ENCODE results near the gene TFAP2C. TPM values are rescaled to one million over a fixed set of nuclear protein-coding genes. Genes with fewer than 3 reads are reported as not detected.
"Not testable (repeated sequence)": the region's sequence is repeated elsewhere in the genome, so short reads cannot be mapped to it uniquely, and the experiment has no call there.

TFAP2C gene
- total RNA-seq, 2 donors from 2014 or later: 0.31 to 1.8 TPM

GRCh38 chr20:56616716-56617115, 12.4 kb upstream of the TFAP2C start:
- Histone ChIP-seq H3K4me3 (ENCODE audit: low read length) (no peak overlapping the region), H3K9me3 (ENCODE audit: control insufficient read depth, low read length) (no peaks in the 10 kb centered on the region), H3K4me1 (ENCODE audit: control insufficient read depth, insufficient read depth, low read length) (no peaks in the 10 kb centered on the region), H3K27ac (ENCODE audit: low read depth, low read length) (no peak overlapping the region), H3K27me3 (ENCODE audit: control insufficient read depth, insufficient read depth, low read length, poor library complexity, severe bottlenecking) (no peaks in the 10 kb centered on the region), H3K36me3 (ENCODE audit: control insufficient read depth, insufficient read depth, low read length) (no peaks in the 10 kb centered on the region), H3K9ac (ENCODE audit: extremely low read depth, low read length, poor library complexity, severe bottlenecking) (no peak overlapping the region)
- Mint-ChIP-seq H3K4me1 (no peaks in the 10 kb centered on the region), H3K36me3 (ENCODE audit: low read depth) (no peaks in the 10 kb centered on the region), H3K27ac (no peak overlapping the region), H3K9me3 (no peaks in the 10 kb centered on the region), H3K27me3 (ENCODE audit: insufficient read depth) (peaks cover 13% of the 10 kb centered on the region), H3K4me3 (no peak overlapping the region)
- DNase-seq: no peak
- no peak for TF ChIP-seq CTCF (conservative IDR thresholded peaks at IDR 0.05)
- 86% methylated on average over 6 of the region's 6 CpGs for WGBS, 2 experiments (ENCODE audit: insufficient coverage in 1 of 2, insufficient read length in 1 of 2)

- H3K27ac ChIP-seq (ENCODE audit: low read depth, low read length): no peak overlapping the region
- Mint-ChIP-seq H3K36me3 (ENCODE audit: low read depth) (no peaks in the 10 kb centered on the region), H3K4me1 (no peaks in the 10 kb centered on the region), H3K27ac (no peak overlapping the region), H3K27me3 (ENCODE audit: insufficient read depth) (peaks cover 18% of the 10 kb centered on the region), H3K9me3 (no peaks in the 10 kb centered on the region), H3K4me3 (no peak overlapping the region)
- 80% methylated on average over 4 of the region's 4 CpGs; no CpG with 5 or more reads in 1 of the 2 experiments for WGBS, 2 experiments (ENCODE audit: insufficient coverage in 1 of 2, insufficient read length in 1 of 2)
- H3K9ac ChIP-seq (ENCODE audit: extremely low read depth, low read length, poor library complexity, severe bottlenecking): no peak overlapping the region
- TF ChIP-seq CTCF (conservative IDR thresholded peaks at IDR 0.05): no peak
- H3K4me1 ChIP-seq (ENCODE audit: control insufficient read depth, insufficient read depth, low read length): no peaks in the 10 kb centered on the region
- no peaks in the 10 kb centered on the region for H3K9me3 ChIP-seq (ENCODE audit: control insufficient read depth, low read length)
- no peak for DNase-seq
- H3K27me3 ChIP-seq (ENCODE audit: control insufficient read depth, insufficient read depth, low read length, poor library complexity, severe bottlenecking): no peaks in the 10 kb centered on the region
- H3K36me3 ChIP-seq (ENCODE audit: control insufficient read depth, insufficient read depth, low read length): no peaks in the 10 kb centered on the region
- H3K4me3 ChIP-seq (ENCODE audit: low read length): no peak overlapping the region
Measured at GRCh38 chr20:56617489-56617888, 11.6 kb upstream of the TFAP2C start.

- 88 to 100% methylated on average over 1 to 2 of the region's 2 CpGs for WGBS, 2 experiments (ENCODE audit: insufficient coverage in 1 of 2, insufficient read length in 1 of 2)
Measured at GRCh38 chr20:56621730-56622129, 7.4 kb upstream of the TFAP2C start.

DNA sequence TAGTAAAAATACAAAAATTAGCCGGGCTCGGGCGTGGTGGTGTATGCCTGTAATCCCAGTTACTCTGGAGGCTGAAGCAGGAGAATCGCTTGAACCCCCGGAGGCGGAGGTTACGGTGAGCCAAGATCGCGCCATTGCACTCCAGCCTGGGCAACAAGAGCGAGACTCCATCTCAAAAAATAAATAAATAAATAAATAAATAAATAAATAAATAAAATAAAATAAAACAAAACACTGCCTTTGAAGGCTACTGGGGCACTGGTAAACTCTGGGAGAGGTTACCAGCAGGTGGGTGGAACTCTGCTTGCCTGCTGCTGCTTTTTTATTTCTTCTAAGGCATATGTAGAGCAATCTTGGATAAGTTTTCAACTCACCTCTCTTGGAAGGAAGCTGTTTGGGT, 5.2 kb upstream of the TFAP2C start:
- not testable (repeated sequence) for DNase-seq; H3K9me3 ChIP-seq (ENCODE audit: control insufficient read depth, low read length); H3K27ac Mint-ChIP-seq; H3K27ac ChIP-seq (ENCODE audit: low read depth, low read length); H3K4me3 ChIP-seq (ENCODE audit: low read length); H3K4me3 Mint-ChIP-seq; H3K9ac ChIP-seq (ENCODE audit: extremely low read depth, low read length, poor library complexity, severe bottlenecking); H3K36me3 ChIP-seq (ENCODE audit: control insufficient read depth, insufficient read depth, low read length); H3K9me3 Mint-ChIP-seq; H3K36me3 Mint-ChIP-seq (ENCODE audit: low read depth)
- peaks cover 67% of the 10 kb centered on the region for H3K27me3 Mint-ChIP-seq (ENCODE audit: insufficient read depth)
- H3K4me1 ChIP-seq (ENCODE audit: control insufficient read depth, insufficient read depth, low read length): peaks cover 12% of the 10 kb centered on the region
- WGBS, 2 experiments (ENCODE audit: insufficient coverage in 1 of 2, insufficient read length in 1 of 2): 97% methylated on average over 7 of the region's 10 CpGs; no CpG with 5 or more reads in 1 of the 2 experiments
- peaks cover 13% of the 10 kb centered on the region for H3K4me1 Mint-ChIP-seq
- H3K27me3 ChIP-seq (ENCODE audit: control insufficient read depth, insufficient read depth, low read length, poor library complexity, severe bottlenecking): peaks cover 50% of the 10 kb centered on the region

More at GRCh38 chr20:56621730-56622129, 7.4 kb upstream of the TFAP2C start:
- H3K4me1 ChIP-seq (ENCODE audit: control insufficient read depth, insufficient read depth, low read length): peaks cover under 1% of the 10 kb centered on the region
- no peak for DNase-seq
- Mint-ChIP-seq H3K36me3 (ENCODE audit: low read depth) (no peaks in the 10 kb centered on the region), H3K4me1 (peaks cover 8% of the 10 kb centered on the region), H3K9me3 (no peaks in the 10 kb centered on the region), H3K4me3 (no peak overlapping the region), H3K27me3 (ENCODE audit: insufficient read depth) (peaks cover 48% of the 10 kb centered on the region), H3K27ac (no peak overlapping the region)
- H3K36me3 ChIP-seq (ENCODE audit: control insufficient read depth, insufficient read depth, low read length): no peaks in the 10 kb centered on the region
- H3K4me3 ChIP-seq (ENCODE audit: low read length): no peak overlapping the region
- H3K27me3 ChIP-seq (ENCODE audit: control insufficient read depth, insufficient read depth, low read length, poor library complexity, severe bottlenecking): peaks cover 28% of the 10 kb centered on the region
- H3K9me3 ChIP-seq (ENCODE audit: control insufficient read depth, low read length): no peaks in the 10 kb centered on the region
- TF ChIP-seq CTCF (conservative IDR thresholded peaks at IDR 0.05): no peak
- H3K9ac ChIP-seq (ENCODE audit: extremely low read depth, low read length, poor library complexity, severe bottlenecking): no peak overlapping the region
- H3K27ac ChIP-seq (ENCODE audit: low read depth, low read length): no peak overlapping the region

All from endodermal cell (in vitro differentiated cells).